BE2C (cell line): ENCODE results near the gene TUBA3C.
A peak's percentile ranks its signal among the peaks of the same experiment; 100 is the strongest.

Experiments used
- DNase-seq: peaks from one replicate; pipeline ENCODE4 v3.0.0-alpha.2; 2020
- H3K27me3 ChIP-seq: fragments of 250-450 bp; sonication (Bioruptor Pico); 2 replicates; pipeline ENCODE4 v1.5.1; 2020; ENCODE audit warnings: mild to moderate bottlenecking
- H3K36me3 ChIP-seq: fragments of 250-450 bp; sonication (Bioruptor Pico); 2 replicates; pipeline ENCODE4 v1.5.1; 2020; ENCODE audit warnings: mild to moderate bottlenecking
- H3K4me1 ChIP-seq: fragments of 250-450 bp; sonication (Bioruptor Pico); 2 replicates; pipeline ENCODE4 v1.5.1; 2020
- H3K4me3 ChIP-seq: 2 replicates; pipeline ENCODE4 v1.5.1; 2011; ENCODE audit warnings: low read depth, low read length
- H3K9me3 ChIP-seq: fragments of 250-450 bp; sonication (Bioruptor Pico); 2 replicates; pipeline ENCODE4 v1.5.1; 2020
- TF ChIP-seq, protein P1 (sequence below): IDR thresholded peaks from 2 replicates; pipeline ENCODE4 v1.5.1; 2012; ENCODE audit warnings: mild to moderate bottlenecking, low read depth, low read length

Gene TUBA3C

DNA sequence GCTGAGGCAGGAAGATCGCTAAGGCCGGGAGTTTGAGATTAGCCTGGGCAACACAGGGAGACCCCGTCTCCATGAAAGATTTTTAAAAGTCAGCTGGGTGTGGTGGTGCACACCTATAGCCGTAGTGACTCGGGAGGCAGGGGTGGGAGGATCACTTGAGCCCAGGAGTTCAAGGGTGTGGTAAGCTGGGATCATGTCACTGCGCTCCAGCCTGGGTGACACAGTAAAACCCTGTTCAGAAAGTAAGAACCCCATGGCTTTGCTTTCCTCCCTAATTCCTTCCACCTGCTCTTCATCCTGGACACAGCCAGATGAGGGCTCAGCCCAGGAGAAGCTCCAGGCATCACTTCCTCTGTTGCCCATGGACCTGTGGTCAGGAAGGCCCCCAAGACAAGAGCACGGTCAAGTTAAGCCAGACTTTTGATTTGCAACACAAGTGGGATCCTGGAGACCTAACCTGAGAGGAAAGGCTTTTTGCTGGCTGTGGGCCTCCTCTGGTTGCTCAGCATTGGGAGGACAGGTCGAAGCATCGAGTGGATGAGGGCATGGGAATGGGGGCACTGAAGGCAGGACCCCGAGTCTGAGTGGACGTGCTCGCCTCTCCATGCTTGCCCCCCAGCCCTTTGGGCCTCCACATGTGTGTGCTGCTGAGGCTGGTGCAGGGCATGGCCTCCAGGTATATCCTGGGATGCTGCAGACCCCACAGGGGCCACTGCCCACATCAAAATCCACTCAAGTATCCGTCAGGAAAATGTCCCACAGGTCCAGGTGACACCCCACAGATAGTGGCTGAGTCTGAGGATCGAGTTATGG is 25.4 kb downstream of the TUBA3C start:
- no peak for DNase-seq
- peaks cover 10% of the 10 kb centered on the region for H3K9me3 ChIP-seq
- H3K4me1 ChIP-seq = no peaks in the 10 kb centered on the region
- H3K27me3 ChIP-seq = no peaks in the 10 kb centered on the region
- no peaks in the 10 kb centered on the region for H3K36me3 ChIP-seq
- TF ChIP-seq, protein P1, sequence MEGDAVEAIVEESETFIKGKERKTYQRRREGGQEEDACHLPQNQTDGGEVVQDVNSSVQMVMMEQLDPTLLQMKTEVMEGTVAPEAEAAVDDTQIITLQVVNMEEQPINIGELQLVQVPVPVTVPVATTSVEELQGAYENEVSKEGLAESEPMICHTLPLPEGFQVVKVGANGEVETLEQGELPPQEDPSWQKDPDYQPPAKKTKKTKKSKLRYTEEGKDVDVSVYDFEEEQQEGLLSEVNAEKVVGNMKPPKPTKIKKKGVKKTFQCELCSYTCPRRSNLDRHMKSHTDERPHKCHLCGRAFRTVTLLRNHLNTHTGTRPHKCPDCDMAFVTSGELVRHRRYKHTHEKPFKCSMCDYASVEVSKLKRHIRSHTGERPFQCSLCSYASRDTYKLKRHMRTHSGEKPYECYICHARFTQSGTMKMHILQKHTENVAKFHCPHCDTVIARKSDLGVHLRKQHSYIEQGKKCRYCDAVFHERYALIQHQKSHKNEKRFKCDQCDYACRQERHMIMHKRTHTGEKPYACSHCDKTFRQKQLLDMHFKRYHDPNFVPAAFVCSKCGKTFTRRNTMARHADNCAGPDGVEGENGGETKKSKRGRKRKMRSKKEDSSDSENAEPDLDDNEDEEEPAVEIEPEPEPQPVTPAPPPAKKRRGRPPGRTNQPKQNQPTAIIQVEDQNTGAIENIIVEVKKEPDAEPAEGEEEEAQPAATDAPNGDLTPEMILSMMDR = no peak
- H3K4me3 ChIP-seq = no peak overlapping the region

DNA sequence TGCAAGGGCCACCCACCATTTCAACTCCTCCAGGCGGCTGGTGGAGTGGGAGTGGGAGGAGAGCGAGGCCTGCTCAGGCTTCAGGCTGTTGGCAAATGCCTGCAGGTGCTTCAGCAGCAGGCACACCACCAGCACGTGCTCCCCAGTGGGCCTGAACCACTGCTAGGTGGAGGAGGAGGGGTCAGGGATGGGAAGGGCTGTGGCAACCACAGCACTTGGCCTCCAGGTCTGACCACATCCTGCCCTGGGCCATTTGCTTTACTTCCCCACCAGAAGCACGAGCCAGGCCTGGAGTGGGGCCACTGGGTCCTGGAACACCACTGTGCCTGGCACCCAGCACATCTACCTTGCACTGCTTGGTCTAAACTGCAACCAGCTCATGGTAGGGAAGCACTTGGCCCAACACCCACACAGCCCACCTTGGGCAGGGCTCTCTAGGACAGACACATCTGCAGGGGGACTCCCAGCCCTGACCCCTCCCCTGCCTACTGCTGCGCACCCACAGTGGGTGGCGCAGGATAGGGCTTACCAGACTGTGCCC is 26.2 kb downstream of the TUBA3C start:
- Histone ChIP-seq H3K36me3 (no peaks in the 10 kb centered on the region), H3K4me3 (no peak overlapping the region), H3K4me1 (no peaks in the 10 kb centered on the region), H3K9me3 (peaks cover 10% of the 10 kb centered on the region), H3K27me3 (no peaks in the 10 kb centered on the region)
- no peak for DNase-seq
- TF ChIP-seq, protein P1 = no peak

DNA sequence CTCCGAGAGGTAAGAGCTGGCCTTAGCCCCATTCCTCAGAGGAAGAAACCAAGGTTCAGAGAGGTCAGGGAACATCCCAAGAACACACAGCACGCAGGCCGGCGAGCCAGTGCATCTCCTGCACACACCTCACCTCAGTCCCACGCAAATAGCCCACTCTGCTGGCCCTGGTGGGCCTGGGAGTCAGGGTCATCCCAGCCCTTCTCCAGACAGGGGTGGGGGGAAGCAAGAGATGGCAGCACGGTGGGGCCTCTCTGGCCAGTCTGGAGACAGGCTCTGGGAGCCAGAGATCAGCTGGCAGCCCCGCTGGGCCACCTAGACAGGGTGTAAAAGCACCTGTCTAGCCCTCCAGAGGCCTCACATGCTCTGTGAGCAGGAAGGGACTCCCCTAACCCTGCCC is 26.8 kb downstream of the TUBA3C start:
- Histone ChIP-seq H3K27me3 (no peaks in the 10 kb centered on the region), H3K36me3 (no peaks in the 10 kb centered on the region), H3K4me3 (no peak overlapping the region), H3K4me1 (no peaks in the 10 kb centered on the region), H3K9me3 (peaks cover 10% of the 10 kb centered on the region)
- no peak for DNase-seq
- TF ChIP-seq, protein P1 = no peak

DNA sequence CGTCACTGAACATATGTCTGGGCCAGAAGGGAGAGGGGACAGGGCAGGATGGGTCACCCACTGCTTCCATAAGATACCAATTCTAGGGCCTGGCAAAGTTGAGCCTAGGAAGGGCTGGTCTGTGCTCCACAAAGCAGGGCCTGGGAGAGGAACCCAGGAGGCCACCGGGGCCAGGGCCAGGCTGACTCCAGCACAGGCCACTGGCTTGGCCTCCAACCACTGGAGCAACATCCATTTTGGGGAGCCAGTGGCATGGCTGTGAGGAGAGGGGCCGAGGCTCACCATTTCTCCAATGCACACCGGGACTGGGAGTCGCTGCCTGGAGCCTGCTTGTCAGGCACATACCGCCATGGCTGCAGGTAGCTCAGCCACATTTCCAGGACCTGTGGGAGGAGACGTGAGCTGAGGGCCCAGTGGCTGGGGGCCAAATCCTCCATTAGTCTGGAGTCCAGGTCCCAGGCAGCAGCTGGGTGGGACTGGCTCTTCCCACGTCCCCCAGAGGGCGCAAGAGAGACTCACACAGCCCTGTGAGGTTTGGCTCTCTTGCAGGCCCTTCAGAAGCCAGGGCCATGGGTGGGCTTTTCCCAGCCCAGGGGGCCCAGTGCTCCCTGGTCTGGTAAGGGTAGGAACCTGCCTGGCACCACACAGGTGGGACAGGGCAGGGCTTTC is 27.7 kb downstream of the TUBA3C start:
- Histone ChIP-seq H3K36me3 (no peaks in the 10 kb centered on the region), H3K4me1 (no peaks in the 10 kb centered on the region), H3K9me3 (peaks cover 10% of the 10 kb centered on the region), H3K4me3 (no peak overlapping the region), H3K27me3 (no peaks in the 10 kb centered on the region)
- no peak for DNase-seq
- TF ChIP-seq, protein P1 = peak; percentile 4; the same call in 1 of the 2 replicates

GRCh38 chr13:19152403-19152802 is 29.2 kb downstream of the TUBA3C start:
- Histone ChIP-seq H3K4me3 (no peak overlapping the region), H3K27me3 (no peaks in the 10 kb centered on the region), H3K4me1 (no peaks in the 10 kb centered on the region), H3K36me3 (no peaks in the 10 kb centered on the region), H3K9me3 (peaks cover 10% of the 10 kb centered on the region)
- TF ChIP-seq, protein P1 = no peak
- no peak for DNase-seq
